H1 (cell line): ENCODE measurements around the gene FBXL17. TPM values are rescaled to one million over a fixed set of nuclear protein-coding genes. Genes with fewer than 3 reads are reported as not detected.

Experiments
- CTCF ChIA-PET: fragments of 300-600 bp; sonication (Branson Sonifier 250); formaldehyde crosslinking; loops from one replicate; lab custom pipeline; 2021; ENCODE audit not compliant: partially characterized antibody; lab: Charles Lee
- POLR2A ChIA-PET: fragments of 300-600 bp; sonication (Branson Sonifier 250); formaldehyde crosslinking; loops from one replicate; lab custom pipeline; 2021; ENCODE audit warnings: inconsistent platforms; ENCODE audit not compliant: partially characterized antibody; lab: Charles Lee
- DNase-seq, 2 experiments: peaks; one replicate each; pipeline versions ENCODE4 v3.0.0 to v3.0.0-alpha.2; 2010 to 2022; ENCODE audit warnings: low spot score in 2 of 2, low read depth in 1 of 2, mixed read lengths in 1 of 2
- FAIRE-seq: peaks from 2 replicates; lab custom pipeline; 2011; peaks lifted over from hg19 to GRCh38; lab: Jason Lieb, UNC
- H2AFZ ChIP-seq: 2 replicates; pipeline ENCODE4 v1.8.1; 2012; ENCODE audit warnings: low read length, inconsistent platforms
- H2AK5ac ChIP-seq: 2 replicates; pipeline ENCODE4 v1.6.1; 2013; ENCODE audit warnings: low read depth, low read length
- H2BK120ac ChIP-seq: replicated peaks from 2 replicates; pipeline ENCODE3; 2013; ENCODE audit warnings: low read depth, low read length, inconsistent platforms
- H2BK12ac ChIP-seq: 2 replicates; pipeline ENCODE4 v1.6.1; 2013; ENCODE audit warnings: low read depth, low read length
- H2BK15ac ChIP-seq: 2 replicates; pipeline ENCODE4 v1.6.1; 2013; ENCODE audit warnings: low read length
- H2BK20ac ChIP-seq: 2 replicates; pipeline ENCODE4 v1.6.1; 2013; ENCODE audit warnings: low read length
- H2BK5ac ChIP-seq: 2 replicates; pipeline ENCODE4 v1.6.1; 2013; ENCODE audit warnings: low read depth, low read length
- H3K14ac ChIP-seq: 2 replicates; pipeline ENCODE4 v1.6.1; 2013; ENCODE audit warnings: inconsistent platforms; ENCODE audit not compliant: insufficient read length
- H3K18ac ChIP-seq: 2 replicates; pipeline ENCODE4 v1.6.1; 2013; ENCODE audit warnings: low read length; ENCODE audit errors: extremely low read depth
- H3K23ac ChIP-seq: 2 replicates; pipeline ENCODE4 v1.6.1; 2013; ENCODE audit warnings: inconsistent platforms; ENCODE audit not compliant: insufficient read length
- H3K23me2 ChIP-seq: 2 replicates; pipeline ENCODE4 v1.6.1; 2013; ENCODE audit warnings: low read depth, low read length
- H3K27ac ChIP-seq: 2 replicates; pipeline ENCODE4 v1.6.1; 2011; ENCODE audit warnings: low read depth, low read length, inconsistent platforms
- H3K27me3 ChIP-seq, 4 experiments: replicated peaks in 1 of 4; 1 replicate in 1 of 4; 2 replicates in 3 of 4; pipeline versions ENCODE4 v1.6.1 to v1.8.1; 2011 to 2013; ENCODE audit warnings: low read length in 3 of 4, mild to moderate bottlenecking in 3 of 4, inconsistent platforms in 2 of 4, mixed read lengths in 2 of 4, moderate library complexity in 1 of 4; ENCODE audit not compliant: control insufficient read depth in 3 of 4, insufficient read depth in 3 of 4; ENCODE audit errors: extremely low read depth in 1 of 4
- H3K36me3 ChIP-seq, 4 experiments: 2 replicates each; pipeline versions ENCODE4 v1.6.1 to v1.8.1; 2011 to 2013; ENCODE audit warnings: mild to moderate bottlenecking in 4 of 4, low read length in 3 of 4, moderate library complexity in 2 of 4, control low read depth in 1 of 4, inconsistent platforms in 1 of 4; ENCODE audit not compliant: insufficient read depth in 4 of 4, control insufficient read depth in 2 of 4
- H3K4ac ChIP-seq: replicated peaks from 2 replicates; pipeline ENCODE3; 2013; ENCODE audit warnings: low read length, low read depth, mixed read lengths, inconsistent platforms; ENCODE audit not compliant: insufficient read length
- H3K4me1 ChIP-seq, 4 experiments: replicated peaks in 1 of 4; 1 replicate in 1 of 4; 2 replicates in 3 of 4; pipeline versions ENCODE4 v1.6.1 to v1.8.1; 2011 to 2013; ENCODE audit warnings: low read length in 3 of 4, inconsistent platforms in 2 of 4, mixed read lengths in 1 of 4; ENCODE audit not compliant: insufficient read depth in 4 of 4, control insufficient read depth in 3 of 4
- H3K4me2 ChIP-seq, 2 experiments: 2 replicates each; pipeline versions ENCODE4 v1.6.1 to v1.8.1; 2011 to 2013; ENCODE audit warnings: low read depth in 2 of 2, low read length in 2 of 2, control low read depth in 1 of 2, inconsistent platforms in 1 of 2, mild to moderate bottlenecking in 1 of 2; ENCODE audit not compliant: insufficient read depth in 1 of 2
- H3K4me3 ChIP-seq, 4 experiments: fragments of 200-600, 300-600 bp in 1 of 4; sonication (generic), shearing (Covaris generic), sonication (Bioruptor Twin) in 1 of 4; 2 replicates each; pipeline versions ENCODE4 v1.5.1 to v1.8.1; 2011 to 2016; ENCODE audit warnings: low read length in 4 of 4, low read depth in 3 of 4, control low read depth in 2 of 4, inconsistent platforms in 2 of 4, mild to moderate bottlenecking in 2 of 4, mixed read lengths in 1 of 4, moderate library complexity in 1 of 4; ENCODE audit not compliant: insufficient read depth in 2 of 4; ENCODE audit errors: extremely low read depth in 1 of 4
- H3K56ac ChIP-seq: replicated peaks from 2 replicates; pipeline ENCODE3; 2013; ENCODE audit warnings: low read depth, mild to moderate bottlenecking, mixed read lengths, low read length, inconsistent platforms; ENCODE audit not compliant: insufficient read length
- H3K79me1 ChIP-seq: 2 replicates; pipeline ENCODE4 v1.6.1; 2013; ENCODE audit warnings: low read depth, low read length, control low read depth
- H3K79me2 ChIP-seq, 2 experiments: 2 replicates each; pipeline versions ENCODE4 v1.6.1 to v1.8.1; 2012 to 2013; ENCODE audit warnings: low read length in 2 of 2, mild to moderate bottlenecking in 2 of 2, inconsistent platforms in 1 of 2; ENCODE audit not compliant: insufficient read depth in 2 of 2, control insufficient read depth in 1 of 2
- H3K9ac ChIP-seq, 4 experiments: replicated peaks in 1 of 4; 1 replicate in 1 of 4; 2 replicates in 3 of 4; pipeline versions ENCODE4 v1.6.1 to v1.8.1; 2011 to 2013; ENCODE audit warnings: low read depth in 3 of 4, low read length in 3 of 4, control low read depth in 2 of 4, mild to moderate bottlenecking in 2 of 4, moderate library complexity in 2 of 4, inconsistent platforms in 1 of 4; ENCODE audit errors: extremely low read depth in 1 of 4
- H3K9me3 ChIP-seq, 2 experiments: 2 replicates each; pipeline versions ENCODE4 v1.6.1 to v1.8.1; 2012 to 2013; ENCODE audit warnings: mild to moderate bottlenecking in 2 of 2, moderate library complexity in 2 of 2, control low read depth in 1 of 2, inconsistent platforms in 1 of 2, low read depth in 1 of 2, low read length in 1 of 2, mixed read lengths in 1 of 2; ENCODE audit not compliant: insufficient read depth in 2 of 2
- H4K20me1 ChIP-seq, 2 experiments: replicated peaks in 1 of 2; 2 replicates each; pipeline versions ENCODE3 to v1.8.1; 2011 to 2013; ENCODE audit warnings: inconsistent platforms in 2 of 2, low read length in 2 of 2, mild to moderate bottlenecking in 1 of 2; ENCODE audit not compliant: insufficient read depth in 2 of 2, control insufficient read depth in 1 of 2
- H4K5ac ChIP-seq: 2 replicates; pipeline ENCODE4 v1.6.1; 2013; ENCODE audit warnings: low read length, low read depth, mixed read lengths, inconsistent platforms; ENCODE audit not compliant: insufficient read length
- H4K8ac ChIP-seq: 2 replicates; pipeline ENCODE4 v1.8.0; 2013; ENCODE audit warnings: mild to moderate bottlenecking, moderate library complexity, low read length, inconsistent platforms; ENCODE audit not compliant: insufficient read depth; ENCODE audit errors: extremely low read depth
- H4K91ac ChIP-seq: replicated peaks from 2 replicates; pipeline ENCODE3; 2013; ENCODE audit warnings: low read length, mixed read lengths, inconsistent platforms; ENCODE audit not compliant: insufficient read length
- CREB1 ChIP-seq: IDR thresholded peaks from 2 replicates; pipeline ENCODE4 v1.6.1; 2012; ENCODE audit warnings: inconsistent platforms
- GABPA ChIP-seq: IDR thresholded peaks from 2 replicates; pipeline ENCODE4 v1.6.1; 2011; ENCODE audit warnings: mild to moderate bottlenecking, low read length, moderate library complexity, borderline replicate concordance; ENCODE audit not compliant: insufficient read depth
- JUN ChIP-seq: IDR thresholded peaks from 2 replicates; pipeline ENCODE4 v1.6.1; 2011; ENCODE audit warnings: low read depth, mild to moderate bottlenecking, improper control_type of control experiment, low read length
- SIN3A ChIP-seq, 2 experiments: IDR thresholded peaks in 1 of 2; conservative IDR thresholded peaks in 1 of 2; 2 replicates each; pipeline ENCODE4 v1.6.1; 2011 to 2012; ENCODE audit warnings: low read length in 2 of 2, improper control_type of control experiment in 1 of 2, low read depth in 1 of 2, mild to moderate bottlenecking in 1 of 2
- SIX5 ChIP-seq: IDR thresholded peaks from 2 replicates; pipeline ENCODE4 v1.6.1; 2011; ENCODE audit warnings: mild to moderate bottlenecking, low read depth, low read length
- SP4 ChIP-seq: IDR thresholded peaks from 2 replicates; pipeline ENCODE4 v1.6.1; 2012; ENCODE audit warnings: low read length, inconsistent platforms
- TAF1 ChIP-seq: IDR thresholded peaks from 2 replicates; pipeline ENCODE4 v1.6.1; 2011; ENCODE audit warnings: mild to moderate bottlenecking, low read depth, low read length
- TCF12 ChIP-seq: IDR thresholded peaks from 2 replicates; pipeline ENCODE4 v1.6.1; 2011; ENCODE audit warnings: low read depth, mild to moderate bottlenecking, low read length
- polyA plus RNA-seq, 7 experiments: library from polyadenylated mRNA; depleted of rRNA in 3 of 7; stranded (reverse) in 5 of 7; unstranded in 2 of 7; fragments of >200 nt in 5 of 7; fragments of 200-250 nt in 2 of 7; gene quantifications; 1 replicate in 5 of 7; 2 replicates in 1 of 7; 4 replicates in 1 of 7; pipeline versions ENCODE4 v1.2.1 to v1.2.3, GENCODE V29; 2011 to 2013; ENCODE audit warnings: missing spikeins in 2 of 7, mixed read lengths in 2 of 7
- total RNA-seq: library from RNA; stranded (reverse); fragmentation: NEBNext Ultra II Directional; extraction: Animal tissue kit (Norgen Biotek cat#: 25700); gene quantifications from 2 replicates; pipeline ENCODE4 v1.2.1, GENCODE V29; 2021

FBXL17 gene
- total and polyA plus RNA-seq, 2 of the 8 experiments (the other 6 are each of a cell fraction or from before 2014, with no cell fraction given) = 0.35 to 4.3 TPM

DNA sequence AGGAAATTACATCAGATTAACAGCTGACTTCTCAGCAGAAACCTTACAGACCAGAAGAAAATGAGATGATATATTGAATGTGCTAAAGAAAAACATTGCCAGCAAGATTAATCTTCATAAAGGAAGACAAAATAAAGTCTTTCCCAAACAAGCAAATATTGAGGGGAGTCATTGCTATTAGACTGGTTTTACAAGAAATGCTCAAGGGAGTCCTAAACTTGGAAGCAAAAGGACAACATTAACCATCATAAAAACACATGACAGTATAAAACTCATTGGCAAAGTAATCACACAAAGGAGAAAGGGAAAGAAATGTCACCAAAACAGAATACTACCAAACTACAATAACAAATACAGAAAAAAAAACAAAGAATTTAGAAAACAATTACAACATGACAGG lies 101.7 kb downstream of the FBXL17 start:
- FAIRE-seq = no peak
- Histone ChIP-seq H3K18ac (no peak overlapping the region), H3K79me1 (no peaks in the 10 kb centered on the region), H3K4ac (no peak overlapping the region), H2BK12ac (no peak overlapping the region), H2BK5ac (no peak overlapping the region), H2AK5ac (no peak overlapping the region), H3K56ac (no peak overlapping the region)
- TF ChIP-seq SIN3A (conservative IDR thresholded peaks at IDR 0.05 in 1 of 2, IDR thresholded peaks at IDR 0.05 in 1 of 2; ENCODE audit: low read depth in 1 of 2, low read length in 2 of 2) (no peak), JUN (no peak), SIX5 (no peak), SP4 (no peak), CREB1 (no peak), TCF12 (no peak), GABPA (no peak), TAF1 (no peak)
- TF ChIP-seq, all 59 proteins: peak for 0
- H3K27ac ChIP-seq = no peak overlapping the region
- H3K9ac ChIP-seq = no peak overlapping the region
- no peak overlapping the region for H3K4me2 ChIP-seq
- H4K91ac ChIP-seq = no peak overlapping the region
- no peak overlapping the region for H3K14ac ChIP-seq
- CTCF ChIA-PET = interaction anchor here (0.6 kb wide), 1 partner anchor 11 kb away, joined by 3 read pairs; no protein-coding TSS in a partner anchor
- H4K5ac ChIP-seq = no peak overlapping the region
- H3K36me3 ChIP-seq = no peaks in the 10 kb centered on the region
- H3K79me2 ChIP-seq = no peaks in the 10 kb centered on the region
- no peak overlapping the region for H2BK120ac ChIP-seq
- no peaks in the 10 kb centered on the region for H4K20me1 ChIP-seq
- no peak overlapping the region for H2BK15ac ChIP-seq
- no peak for DNase-seq
- POLR2A ChIA-PET = no interaction called here
- peaks cover 0 to 2% (median 0%) of the 10 kb centered on the region in 4 experiments; a peak in 3 of 7 replicates for H3K4me1 ChIP-seq
- no peak overlapping the region for H4K8ac ChIP-seq
- H2AFZ ChIP-seq = no peak overlapping the region
- H3K23me2 ChIP-seq = no peaks in the 10 kb centered on the region; the same call in 1 of the 2 replicates
- H3K27me3 ChIP-seq = no peaks in the 10 kb centered on the region
- no peak overlapping the region for H3K23ac ChIP-seq
- no peak overlapping the region for H3K4me3 ChIP-seq
- H3K9me3 ChIP-seq = no peaks in the 10 kb centered on the region
- H2BK20ac ChIP-seq = no peak overlapping the region
